GM18526 (cell line): ENCODE results near the gene PTS.

Experiments used
- POLR2A ChIP-seq: IDR thresholded peaks from 3 replicates; pipeline ENCODE4 v1.6.1; 2011; ENCODE audit not compliant: insufficient read length; ENCODE audit errors: extremely low read depth

The PTS gene

GRCh38 chr11:112226062-112226830 lies at the start of gene PTS:
TSS of gene PTS (plus strand) at chr11:112226428. CDS start at chr11:112226444, 16 bp downstream.
- peak; percentile 94 for TF ChIP-seq POLR2A

- no peak for TF ChIP-seq POLR2A
Measured at GRCh38 chr11:112177589-112177988, 48.6 kb upstream of the PTS start.

- no peak for TF ChIP-seq POLR2A
Measured at GRCh38 chr11:112178428-112178827, 47.8 kb upstream of the PTS start.

GRCh38 chr11:112178936-112179335 lies 47.3 kb upstream of the PTS start:
- TF ChIP-seq POLR2A: no peak

DNA sequence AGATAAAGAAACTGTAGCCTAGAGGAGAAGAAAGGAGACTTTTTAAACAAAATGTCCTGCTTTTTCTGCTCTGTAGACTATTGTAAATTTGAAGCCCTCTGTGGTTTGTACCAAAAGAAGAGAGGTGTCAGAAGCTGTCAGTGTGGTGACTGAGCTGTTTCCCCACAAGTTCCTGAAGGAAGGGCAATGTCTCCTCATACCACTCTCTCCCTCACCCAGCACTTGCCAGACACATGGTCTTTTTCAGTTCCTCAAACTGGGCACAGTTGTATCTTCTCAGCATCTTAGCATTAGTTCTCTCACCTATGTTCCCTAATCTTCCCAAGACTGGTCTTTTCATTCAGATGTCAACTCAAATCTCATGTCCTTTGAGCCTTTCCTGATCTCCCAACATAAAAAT lies 46.6 kb upstream of the PTS start:
- TF ChIP-seq POLR2A: no peak

DNA sequence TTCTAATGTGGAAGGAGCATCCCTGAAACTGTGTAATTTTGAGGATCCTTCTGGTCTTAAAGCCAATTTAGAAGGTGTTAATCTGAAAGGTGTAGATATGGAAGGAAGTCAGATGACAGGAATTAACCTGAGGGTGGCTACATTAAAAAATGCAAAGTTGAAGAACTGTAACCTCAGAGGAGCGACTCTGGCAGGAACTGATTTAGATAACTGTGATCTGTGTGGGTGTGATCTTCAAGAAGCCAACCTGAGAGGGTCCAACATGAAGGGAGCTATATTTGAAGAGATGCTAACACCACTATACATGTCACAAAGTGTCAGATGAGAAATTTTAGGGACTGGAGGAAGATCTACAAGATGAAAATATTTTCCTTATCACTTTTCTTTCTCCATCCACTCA lies 43.4 kb upstream of the PTS start:
- no peak for TF ChIP-seq POLR2A

DNA sequence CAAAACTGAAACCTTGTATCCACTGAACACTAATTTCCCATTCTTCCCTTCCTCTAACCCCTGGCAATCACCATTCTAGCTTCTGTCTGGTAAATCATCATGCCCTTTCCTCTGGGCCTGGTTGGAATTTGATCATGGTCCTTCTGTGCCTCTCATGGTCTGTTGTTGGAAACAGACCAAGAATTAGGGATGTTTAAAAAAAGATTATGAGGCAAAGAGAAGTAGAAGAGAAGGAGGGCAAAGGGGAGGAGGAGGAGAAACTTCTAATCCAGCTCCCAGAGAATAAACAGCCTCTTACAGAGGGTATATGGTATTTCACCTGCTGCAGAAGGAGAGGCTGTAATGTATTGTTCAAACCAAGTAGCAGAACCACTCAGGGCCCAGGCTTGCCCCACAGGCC lies 40.3 kb upstream of the PTS start:
- TF ChIP-seq POLR2A: no peak

- TF ChIP-seq POLR2A: no peak
Measured at GRCh38 chr11:112186304-112186703, 39.9 kb upstream of the PTS start.

GRCh38 chr11:112195951-112196351 lies 30.3 kb upstream of the PTS start:
- TF ChIP-seq POLR2A: no peak

GRCh38 chr11:112196519-112197087 lies 29.6 kb upstream of the PTS start:
- no peak for TF ChIP-seq POLR2A

DNA sequence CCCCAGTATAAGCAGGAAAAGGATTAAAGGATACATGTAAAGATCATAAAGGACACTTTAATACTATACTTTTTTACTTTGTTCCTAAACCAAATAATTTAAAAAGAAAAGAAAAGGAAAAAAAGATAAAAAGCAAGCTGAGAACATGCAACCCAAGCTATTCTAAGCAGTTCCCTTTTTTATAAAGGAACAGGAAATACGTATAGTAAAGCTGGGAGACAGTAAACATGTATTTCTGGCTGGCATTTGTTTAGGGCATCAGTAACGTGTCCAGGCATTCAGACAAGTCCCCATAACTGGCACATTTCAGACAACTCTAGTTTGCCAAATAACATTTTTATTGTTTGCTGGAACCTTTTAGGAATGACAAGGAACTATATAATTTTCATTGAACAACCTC lies 26.0 kb upstream of the PTS start:
- TF ChIP-seq POLR2A: no peak

DNA sequence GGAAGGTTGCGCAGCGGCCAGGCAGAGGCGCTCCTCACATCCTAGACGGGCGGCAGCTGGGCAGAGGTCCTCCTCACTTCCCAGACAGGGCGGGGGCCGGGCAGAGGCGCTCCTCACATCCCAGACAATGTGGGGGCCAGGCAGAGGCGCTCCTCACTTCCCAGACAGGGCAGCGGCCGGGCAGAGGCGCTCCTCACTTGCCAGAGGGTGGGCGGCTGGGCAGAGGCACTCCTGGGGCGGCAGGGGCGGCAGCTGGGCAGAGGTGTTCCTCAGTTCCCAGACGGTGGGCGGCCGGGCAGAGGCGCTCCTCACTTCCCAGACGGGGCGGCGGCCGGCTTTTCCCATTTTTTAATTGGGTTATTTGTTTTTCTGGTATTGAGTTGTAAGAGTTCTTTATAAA lies 20.2 kb upstream of the PTS start:
- no peak for TF ChIP-seq POLR2A

GRCh38 chr11:112210890-112211289 lies 15.3 kb upstream of the PTS start:
- TF ChIP-seq POLR2A: no peak

DNA sequence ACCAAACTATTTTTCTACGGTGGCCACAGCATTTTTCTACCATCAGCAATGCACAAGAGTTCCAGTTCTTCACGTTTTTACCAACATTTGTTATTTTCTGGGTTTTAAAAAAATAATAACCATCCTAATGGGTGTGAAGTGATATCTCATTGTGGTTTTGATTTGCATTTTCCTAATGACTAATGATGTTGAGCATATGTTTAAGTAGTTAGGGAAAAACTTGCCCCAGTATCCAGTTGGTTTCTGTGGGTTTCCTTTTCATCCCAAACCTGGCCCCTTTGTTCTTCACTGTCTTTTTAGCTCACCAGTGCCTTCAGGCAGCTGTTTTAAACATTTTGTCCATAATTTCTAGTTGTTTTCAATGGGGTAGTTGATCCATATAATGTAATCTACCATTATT lies 14.7 kb upstream of the PTS start:
- no peak for TF ChIP-seq POLR2A

DNA sequence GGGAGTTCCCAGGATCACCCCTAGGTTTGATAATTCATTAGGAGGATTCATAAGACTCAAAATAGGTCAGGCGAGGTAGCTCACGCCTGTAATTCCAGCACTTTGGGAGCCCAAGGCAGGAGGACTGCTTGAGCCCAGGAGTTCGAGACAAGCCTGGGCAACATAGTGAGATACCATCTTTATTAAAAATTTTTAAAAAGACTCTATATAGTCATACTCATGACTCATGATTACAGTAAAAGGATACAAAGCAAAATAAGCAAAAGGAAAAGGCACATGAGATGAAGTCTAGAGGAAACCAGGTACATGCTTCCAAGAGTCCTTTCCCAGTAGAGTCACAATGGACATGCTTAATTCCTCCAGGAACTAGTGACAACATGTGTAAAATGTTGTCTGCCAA lies 13.9 kb upstream of the PTS start:
- TF ChIP-seq POLR2A: no peak

- TF ChIP-seq POLR2A: no peak
Measured at GRCh38 chr11:112212710-112213109, 13.5 kb upstream of the PTS start.

GRCh38 chr11:112213753-112214152 lies 12.5 kb upstream of the PTS start:
- no peak for TF ChIP-seq POLR2A
